SK-N-SH (cell line): ENCODE results near the gene RB1.

ENCODE experiments used
- RCOR1 ChIP-seq: fragments of 150-350 bp; IDR thresholded peaks from 2 replicates; pipeline ENCODE4 v1.6.1; 2017; ENCODE audit warnings: antibody characterized with exemption, low read length
- SMC3 ChIP-seq: IDR thresholded peaks from 2 replicates; pipeline ENCODE4 v1.6.1; 2012; ENCODE audit warnings: low read depth, low read length, improper control_type of control experiment
- TAF1 ChIP-seq: IDR thresholded peaks from 2 replicates; pipeline ENCODE4 v1.6.1; 2012; ENCODE audit warnings: low read depth, mild to moderate bottlenecking, low read length, moderate library complexity, borderline replicate concordance
- TF ChIP-seq, protein P1 (sequence below): fragments of 200-600 bp; sonication (generic); IDR thresholded peaks from 2 replicates; pipeline ENCODE4 v1.6.1; 2017; ENCODE audit warnings: antibody characterized with exemption, mild to moderate bottlenecking, moderate library complexity
- TF ChIP-seq, protein P2 (sequence below): IDR thresholded peaks from 2 replicates; pipeline ENCODE4 v1.4.0; 2012; ENCODE audit warnings: low read depth, borderline replicate concordance
- TF ChIP-seq, protein P3 (sequence below): IDR thresholded peaks from 2 replicates; pipeline ENCODE4 v1.4.0; 2012; ENCODE audit warnings: low read depth

DNA sequence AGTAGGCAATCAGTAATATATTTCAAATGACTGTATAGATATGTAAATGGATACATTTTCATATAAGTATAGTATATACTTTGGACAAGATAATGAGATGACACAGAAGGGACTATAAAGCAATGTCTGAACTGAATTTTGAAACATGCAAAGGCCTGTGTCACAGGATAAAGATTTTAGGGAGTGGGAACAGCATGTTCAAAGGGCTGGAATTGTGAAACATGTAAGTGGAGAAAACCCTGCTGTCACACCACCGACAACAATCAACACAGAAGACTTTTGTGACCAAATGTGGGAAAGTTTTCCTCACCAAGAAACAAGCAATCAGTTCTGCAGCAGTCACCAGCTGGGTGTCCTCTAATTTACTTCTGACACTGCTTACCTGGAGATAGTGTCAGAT, 66.4 kb downstream of the RB1 start:
- TF ChIP-seq, protein P1, sequence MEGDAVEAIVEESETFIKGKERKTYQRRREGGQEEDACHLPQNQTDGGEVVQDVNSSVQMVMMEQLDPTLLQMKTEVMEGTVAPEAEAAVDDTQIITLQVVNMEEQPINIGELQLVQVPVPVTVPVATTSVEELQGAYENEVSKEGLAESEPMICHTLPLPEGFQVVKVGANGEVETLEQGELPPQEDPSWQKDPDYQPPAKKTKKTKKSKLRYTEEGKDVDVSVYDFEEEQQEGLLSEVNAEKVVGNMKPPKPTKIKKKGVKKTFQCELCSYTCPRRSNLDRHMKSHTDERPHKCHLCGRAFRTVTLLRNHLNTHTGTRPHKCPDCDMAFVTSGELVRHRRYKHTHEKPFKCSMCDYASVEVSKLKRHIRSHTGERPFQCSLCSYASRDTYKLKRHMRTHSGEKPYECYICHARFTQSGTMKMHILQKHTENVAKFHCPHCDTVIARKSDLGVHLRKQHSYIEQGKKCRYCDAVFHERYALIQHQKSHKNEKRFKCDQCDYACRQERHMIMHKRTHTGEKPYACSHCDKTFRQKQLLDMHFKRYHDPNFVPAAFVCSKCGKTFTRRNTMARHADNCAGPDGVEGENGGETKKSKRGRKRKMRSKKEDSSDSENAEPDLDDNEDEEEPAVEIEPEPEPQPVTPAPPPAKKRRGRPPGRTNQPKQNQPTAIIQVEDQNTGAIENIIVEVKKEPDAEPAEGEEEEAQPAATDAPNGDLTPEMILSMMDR, result no peak
- TF ChIP-seq, protein P2, sequence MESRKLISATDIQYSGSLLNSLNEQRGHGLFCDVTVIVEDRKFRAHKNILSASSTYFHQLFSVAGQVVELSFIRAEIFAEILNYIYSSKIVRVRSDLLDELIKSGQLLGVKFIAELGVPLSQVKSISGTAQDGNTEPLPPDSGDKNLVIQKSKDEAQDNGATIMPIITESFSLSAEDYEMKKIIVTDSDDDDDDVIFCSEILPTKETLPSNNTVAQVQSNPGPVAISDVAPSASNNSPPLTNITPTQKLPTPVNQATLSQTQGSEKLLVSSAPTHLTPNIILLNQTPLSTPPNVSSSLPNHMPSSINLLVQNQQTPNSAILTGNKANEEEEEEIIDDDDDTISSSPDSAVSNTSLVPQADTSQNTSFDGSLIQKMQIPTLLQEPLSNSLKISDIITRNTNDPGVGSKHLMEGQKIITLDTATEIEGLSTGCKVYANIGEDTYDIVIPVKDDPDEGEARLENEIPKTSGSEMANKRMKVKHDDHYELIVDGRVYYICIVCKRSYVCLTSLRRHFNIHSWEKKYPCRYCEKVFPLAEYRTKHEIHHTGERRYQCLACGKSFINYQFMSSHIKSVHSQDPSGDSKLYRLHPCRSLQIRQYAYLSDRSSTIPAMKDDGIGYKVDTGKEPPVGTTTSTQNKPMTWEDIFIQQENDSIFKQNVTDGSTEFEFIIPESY, result no peak
- TF ChIP-seq, protein P3, sequence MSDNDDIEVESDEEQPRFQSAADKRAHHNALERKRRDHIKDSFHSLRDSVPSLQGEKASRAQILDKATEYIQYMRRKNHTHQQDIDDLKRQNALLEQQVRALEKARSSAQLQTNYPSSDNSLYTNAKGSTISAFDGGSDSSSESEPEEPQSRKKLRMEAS, result no peak
- TF ChIP-seq RCOR1, result no peak
- TF ChIP-seq SMC3, result no peak
- TF ChIP-seq TAF1, result no peak
